OCI-LY1 (cell line): ENCODE data around the gene EFNA4.

Experiments
- H2AFZ ChIP-seq: fragments of 200-600 bp; sonication (generic), shearing (Covaris generic); 2 replicates; pipeline ENCODE4 v1.6.0; 2014; ENCODE audit warnings: antibody characterized with exemption, mild to moderate bottlenecking, low read length
- H3F3A ChIP-seq: fragments of 200-600 bp; sonication (generic), shearing (Covaris generic); 2 replicates; pipeline ENCODE4 v1.6.0; 2014; ENCODE audit warnings: mild to moderate bottlenecking, antibody characterized with exemption, low read length, moderate library complexity; ENCODE audit not compliant: insufficient read depth
- H3K27ac ChIP-seq: fragments of 200-600 bp; sonication (generic); 2 replicates; pipeline ENCODE4 v1.5.1; 2014; ENCODE audit warnings: low read length, mixed run types, mild to moderate bottlenecking, low read depth; ENCODE audit not compliant: poor library complexity, severe bottlenecking
- H3K27me3 ChIP-seq: fragments of 200-600 bp; sonication (generic); 2 replicates; pipeline ENCODE4 v1.6.0; 2014; ENCODE audit warnings: antibody characterized with exemption, mild to moderate bottlenecking, low read length, moderate library complexity; ENCODE audit not compliant: insufficient read depth
- H3K36me3 ChIP-seq: fragments of 200-600 bp; sonication (generic); 2 replicates; pipeline ENCODE4 v1.6.1; 2014; ENCODE audit warnings: mild to moderate bottlenecking, antibody characterized with exemption, low read length, moderate library complexity, mixed read lengths; ENCODE audit not compliant: insufficient read depth
- H3K4me1 ChIP-seq: fragments of 200-600 bp; sonication (generic); 2 replicates; pipeline ENCODE4 v1.5.1; 2014; ENCODE audit warnings: mild to moderate bottlenecking, low read length, moderate library complexity; ENCODE audit not compliant: insufficient read depth, severe bottlenecking
- H3K4me2 ChIP-seq: fragments of 200-600 bp; sonication (generic), shearing (Covaris generic); 2 replicates; pipeline ENCODE4 v1.6.1; 2014; ENCODE audit warnings: low read length
- H3K4me3 ChIP-seq: fragments of 200-600 bp; sonication (generic); 2 replicates; pipeline ENCODE4 v1.5.1; 2014; ENCODE audit warnings: low read length, low read depth, mild to moderate bottlenecking, mixed read lengths; ENCODE audit not compliant: poor library complexity, severe bottlenecking
- H3K79me2 ChIP-seq: fragments of 200-600 bp; shearing (Covaris generic); 2 replicates; pipeline ENCODE4 v1.6.1; 2016; ENCODE audit warnings: mixed run types, low read length, mixed read lengths; ENCODE audit not compliant: insufficient read depth
- H3K9ac ChIP-seq: fragments of 200-600 bp; sonication (generic), shearing (Covaris generic); 2 replicates; pipeline ENCODE4 v1.6.1; 2014; ENCODE audit warnings: mild to moderate bottlenecking, low read length, mixed read lengths
- H3K9me2 ChIP-seq: fragments of 200-600 bp; sonication (generic), shearing (Covaris generic); 2 replicates; pipeline ENCODE4 v1.6.1; 2014; ENCODE audit warnings: low read depth, mild to moderate bottlenecking, low read length, mixed read lengths
- H3K9me3 ChIP-seq: fragments of 200-600 bp; shearing (Covaris generic); 2 replicates; pipeline ENCODE4 v1.6.1; 2014; ENCODE audit warnings: low read length, mixed read lengths
- H4K20me1 ChIP-seq: fragments of 200-600 bp; sonication (generic), shearing (Covaris generic); 2 replicates; pipeline ENCODE4 v1.6.0; 2016; ENCODE audit warnings: mild to moderate bottlenecking, low read length; ENCODE audit not compliant: insufficient read depth
- CTCF ChIP-seq: fragments of 200-600 bp; sonication (generic), shearing (Covaris generic); IDR thresholded peaks from 2 replicates; pipeline ENCODE4 v1.5.1; 2017; ENCODE audit warnings: mild to moderate bottlenecking, antibody characterized with exemption, low read length, moderate library complexity, mixed read lengths
- EZH2 ChIP-seq: fragments of 200-600 bp; sonication (generic), shearing (Covaris generic); IDR thresholded peaks from 2 replicates; pipeline ENCODE4 v1.8.0; 2017; ENCODE audit warnings: borderline replicate concordance, mixed run types, mild to moderate bottlenecking, antibody characterized with exemption, low read length, moderate library complexity, mixed read lengths

EFNA4 gene

GRCh38 chr1:155039308-155039669 lies 24.3 kb upstream of the EFNA4 start:
- TF ChIP-seq CTCF (no peak), EZH2 (no peak)
- Histone ChIP-seq H3K4me3 (no peak overlapping the region), H3K9me3 (no peaks in the 10 kb centered on the region), H3F3A (no peaks in the 10 kb centered on the region), H4K20me1 (no peaks in the 10 kb centered on the region), H3K36me3 (no peaks in the 10 kb centered on the region), H2AFZ (no peak overlapping the region), H3K9me2 (no peaks in the 10 kb centered on the region), H3K27me3 (peaks cover 11% of the 10 kb centered on the region), H3K4me2 (no peak overlapping the region), H3K9ac (no peak overlapping the region), H3K4me1 (no peaks in the 10 kb centered on the region), H3K27ac (no peak overlapping the region), H3K79me2 (no peaks in the 10 kb centered on the region)

GRCh38 chr1:155040358-155041093 lies 23.0 kb upstream of the EFNA4 start:
- Histone ChIP-seq H3K9me2 (no peaks in the 10 kb centered on the region), H3F3A (no peaks in the 10 kb centered on the region), H3K27ac (no peak overlapping the region), H3K4me3 (no peak overlapping the region), H3K27me3 (peaks cover 11% of the 10 kb centered on the region), H3K9ac (no peak overlapping the region), H3K36me3 (no peaks in the 10 kb centered on the region), H4K20me1 (no peaks in the 10 kb centered on the region), H3K79me2 (no peaks in the 10 kb centered on the region), H3K9me3 (no peaks in the 10 kb centered on the region), H3K4me2 (no peak overlapping the region), H3K4me1 (no peaks in the 10 kb centered on the region), H2AFZ (no peak overlapping the region)
- TF ChIP-seq EZH2: no peak
- TF ChIP-seq CTCF: no peak

GRCh38 chr1:155042789-155043188 lies 20.8 kb upstream of the EFNA4 start:
- no peak for TF ChIP-seq CTCF
- TF ChIP-seq EZH2: no peak
- no peak overlapping the region for H3K4me3 ChIP-seq
- no peaks in the 10 kb centered on the region for H3K9me3 ChIP-seq
- H3K36me3 ChIP-seq: no peaks in the 10 kb centered on the region
- H3K27ac ChIP-seq: no peak overlapping the region
- no peaks in the 10 kb centered on the region for H3K9me2 ChIP-seq
- H3K79me2 ChIP-seq: no peaks in the 10 kb centered on the region
- H3F3A ChIP-seq: no peaks in the 10 kb centered on the region
- no peak overlapping the region for H3K4me2 ChIP-seq
- H2AFZ ChIP-seq: no peak overlapping the region
- H4K20me1 ChIP-seq: no peaks in the 10 kb centered on the region
- H3K4me1 ChIP-seq: no peaks in the 10 kb centered on the region
- H3K9ac ChIP-seq: no peak overlapping the region
- peaks cover 7% of the 10 kb centered on the region for H3K27me3 ChIP-seq
